Upper lobe of right lung (tissue), 1 donor: Measurements from ENCODE around the gene IMMP2L. TPM values are rescaled to one million over a fixed set of nuclear protein-coding genes. Genes with fewer than 3 reads are reported as not detected.

ENCODE experiments used
- ATAC-seq: fragments of 200-7000 bp; cut with Tn5 transposase; one replicate; pipeline ENCODE4 v1.9.1; 2020; ENCODE audit warnings: mild to moderate bottlenecking, moderate library complexity
- DNase-seq: peaks from one replicate; pipeline ENCODE4 v3.0.0-alpha.2; 2020
- H3K27ac ChIP-seq: fragments of 200-600 bp; one replicate; pipeline ENCODE4 v1.8.0; 2022
- H3K27me3 ChIP-seq: fragments of 200-600 bp; one replicate; pipeline ENCODE4 v1.8.0; 2022; ENCODE audit warnings: mild to moderate bottlenecking
- H3K36me3 ChIP-seq: fragments of 200-600 bp; one replicate; pipeline ENCODE4 v1.8.0; 2022
- H3K4me1 ChIP-seq: fragments of 200-600 bp; one replicate; pipeline ENCODE4 v1.8.0; 2022
- H3K4me3 ChIP-seq: fragments of 200-600 bp; one replicate; pipeline ENCODE4 v1.8.0; 2022; ENCODE audit warnings: mild to moderate bottlenecking
- H3K9me3 ChIP-seq: fragments of 200-600 bp; one replicate; pipeline ENCODE4 v1.8.0; 2022
- CTCF ChIP-seq: fragments of 200-600 bp; IDR thresholded peaks from one replicate; pipeline ENCODE4 v1.8.0; 2022; ENCODE audit warnings: antibody characterized with exemption
- intact Hi-C: fragments of 100-400 bp; cut with DNase I; formaldehyde crosslinking; loops from one replicate; pipeline ENCODE4 v1.11.0; 2022
- total RNA-seq: library from RNA; stranded (reverse); fragmentation: NEBNext Ultra II Directional; extraction: Animal tissue kit (Norgen Biotek cat#: 25700); gene quantifications from one replicate; pipeline ENCODE4 v1.2.1, GENCODE V29; 2021
- donor health status: DM: no; HTN: yes; CAD: no; lungs with severe emphysema.

The IMMP2L gene
- total RNA-seq, 1 donor from 2014 or later, result 22.0 TPM

- Histone ChIP-seq H3K36me3 (no peaks in the 10 kb centered on the region), H3K4me3 (no peak overlapping the region), H3K9me3 (no peaks in the 10 kb centered on the region), H3K27me3 (no peaks in the 10 kb centered on the region), H3K27ac (no peak overlapping the region), H3K4me1 (peaks cover 3% of the 10 kb centered on the region)
- intact Hi-C loops, result no loop called here
- ATAC-seq (no peak), DNase-seq (no peak)
- no peak for TF ChIP-seq CTCF
Measured at GRCh38 chr7:111132833-111133232, 429.5 kb downstream of the IMMP2L start.

GRCh38 chr7:111129435-111129834, 432.9 kb downstream of the IMMP2L start:
- no peaks in the 10 kb centered on the region for H3K9me3 ChIP-seq
- H3K27ac ChIP-seq, result no peak overlapping the region
- DNase-seq (no peak), ATAC-seq (no peak)
- H3K4me1 ChIP-seq, result no peaks in the 10 kb centered on the region
- H3K36me3 ChIP-seq, result no peaks in the 10 kb centered on the region
- H3K27me3 ChIP-seq, result no peaks in the 10 kb centered on the region
- intact Hi-C loops, result no loop called here
- no peak overlapping the region for H3K4me3 ChIP-seq
- no peak for TF ChIP-seq CTCF

GRCh38 chr7:111126987-111127386, 435.3 kb downstream of the IMMP2L start:
- Histone ChIP-seq H3K27ac (no peak overlapping the region), H3K9me3 (no peaks in the 10 kb centered on the region), H3K4me3 (no peak overlapping the region), H3K36me3 (no peaks in the 10 kb centered on the region), H3K27me3 (no peaks in the 10 kb centered on the region), H3K4me1 (no peaks in the 10 kb centered on the region)
- ATAC-seq (no peak), DNase-seq (no peak)
- TF ChIP-seq CTCF, result no peak
- intact Hi-C loops, result no loop called here

GRCh38 chr7:111115966-111116365, 446.3 kb downstream of the IMMP2L start:
- Histone ChIP-seq H3K27ac (no peak overlapping the region), H3K9me3 (no peaks in the 10 kb centered on the region), H3K4me1 (peaks cover 5% of the 10 kb centered on the region), H3K36me3 (no peaks in the 10 kb centered on the region), H3K4me3 (no peak overlapping the region), H3K27me3 (no peaks in the 10 kb centered on the region)
- ATAC-seq, result no peak
- no peak for TF ChIP-seq CTCF
- intact Hi-C loops, result no loop called here
- DNase-seq, result no peak

- DNase-seq (no peak), ATAC-seq (no peak)
- Histone ChIP-seq H3K9me3 (no peaks in the 10 kb centered on the region), H3K4me3 (no peak overlapping the region), H3K27ac (no peak overlapping the region), H3K4me1 (peaks cover 8% of the 10 kb centered on the region), H3K36me3 (no peaks in the 10 kb centered on the region), H3K27me3 (no peaks in the 10 kb centered on the region)
- no peak for TF ChIP-seq CTCF
- intact Hi-C loops, result no loop called here
Measured at GRCh38 chr7:111113263-111114017, 448.9 kb downstream of the IMMP2L start.
